LNCAP (cell line): ENCODE measurements around the gene CNOT2.

Experiments used
- TF ChIP-seq, protein P1 (sequence below): fragments of 450-650 bp; IDR thresholded peaks from 2 replicates; pipeline ENCODE4 v1.5.1; 2017; ENCODE audit warnings: mild to moderate bottlenecking

CNOT2 gene

DNA sequence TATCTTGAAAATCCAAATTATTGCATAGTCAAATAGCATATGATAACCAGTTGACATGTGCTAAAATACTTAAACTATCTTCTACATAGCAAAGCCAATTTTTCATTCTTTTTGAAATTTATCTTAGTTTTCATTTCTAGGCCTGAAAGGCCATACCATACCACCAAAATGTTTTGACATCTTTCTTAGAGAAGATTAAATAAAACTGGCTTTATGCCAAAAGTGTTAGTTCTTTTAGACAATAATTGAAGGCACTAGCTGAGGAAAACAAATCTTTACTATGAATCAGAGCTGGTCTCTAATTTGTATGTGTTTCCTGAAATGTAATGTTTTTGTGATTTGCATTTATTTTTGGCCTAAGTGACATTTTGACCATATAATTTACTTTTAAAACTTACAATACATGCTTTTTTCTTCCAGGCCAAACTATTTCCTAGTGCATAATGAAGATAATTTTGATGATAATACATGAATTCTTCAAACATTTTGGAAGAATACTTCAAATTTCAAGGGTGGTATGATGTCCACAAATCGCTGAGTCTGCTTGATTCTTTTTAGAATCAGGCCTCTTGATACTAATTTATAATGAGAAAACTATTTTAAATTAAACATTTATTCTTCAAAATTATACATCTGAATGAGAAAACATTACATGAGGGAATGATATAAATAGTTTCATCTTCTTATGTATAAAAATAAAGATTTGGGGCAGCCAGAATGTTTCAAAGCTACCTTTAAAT is 116.4 kb downstream of the CNOT2 start:
- TF ChIP-seq, protein P1, sequence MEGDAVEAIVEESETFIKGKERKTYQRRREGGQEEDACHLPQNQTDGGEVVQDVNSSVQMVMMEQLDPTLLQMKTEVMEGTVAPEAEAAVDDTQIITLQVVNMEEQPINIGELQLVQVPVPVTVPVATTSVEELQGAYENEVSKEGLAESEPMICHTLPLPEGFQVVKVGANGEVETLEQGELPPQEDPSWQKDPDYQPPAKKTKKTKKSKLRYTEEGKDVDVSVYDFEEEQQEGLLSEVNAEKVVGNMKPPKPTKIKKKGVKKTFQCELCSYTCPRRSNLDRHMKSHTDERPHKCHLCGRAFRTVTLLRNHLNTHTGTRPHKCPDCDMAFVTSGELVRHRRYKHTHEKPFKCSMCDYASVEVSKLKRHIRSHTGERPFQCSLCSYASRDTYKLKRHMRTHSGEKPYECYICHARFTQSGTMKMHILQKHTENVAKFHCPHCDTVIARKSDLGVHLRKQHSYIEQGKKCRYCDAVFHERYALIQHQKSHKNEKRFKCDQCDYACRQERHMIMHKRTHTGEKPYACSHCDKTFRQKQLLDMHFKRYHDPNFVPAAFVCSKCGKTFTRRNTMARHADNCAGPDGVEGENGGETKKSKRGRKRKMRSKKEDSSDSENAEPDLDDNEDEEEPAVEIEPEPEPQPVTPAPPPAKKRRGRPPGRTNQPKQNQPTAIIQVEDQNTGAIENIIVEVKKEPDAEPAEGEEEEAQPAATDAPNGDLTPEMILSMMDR = no peak

DNA sequence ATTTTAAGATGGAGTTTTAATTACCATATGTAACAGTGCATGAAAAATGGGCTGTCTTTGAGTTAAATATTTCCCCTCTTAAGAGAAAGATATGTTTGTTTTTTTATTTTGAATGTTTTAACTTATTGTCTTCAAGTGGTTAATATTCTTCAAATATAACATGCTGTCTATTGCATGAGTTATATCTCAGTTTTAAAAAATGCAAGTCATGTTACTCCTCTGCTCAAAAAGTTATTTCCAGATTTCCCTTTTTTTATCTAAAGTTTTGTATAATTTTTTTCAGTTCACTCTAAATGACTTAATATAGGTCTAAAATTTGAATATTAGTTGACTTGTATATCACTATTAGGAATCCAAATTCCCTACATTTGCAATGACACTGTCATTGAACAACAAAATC is 117.0 kb downstream of the CNOT2 start:
- TF ChIP-seq, protein P1 = no peak

DNA sequence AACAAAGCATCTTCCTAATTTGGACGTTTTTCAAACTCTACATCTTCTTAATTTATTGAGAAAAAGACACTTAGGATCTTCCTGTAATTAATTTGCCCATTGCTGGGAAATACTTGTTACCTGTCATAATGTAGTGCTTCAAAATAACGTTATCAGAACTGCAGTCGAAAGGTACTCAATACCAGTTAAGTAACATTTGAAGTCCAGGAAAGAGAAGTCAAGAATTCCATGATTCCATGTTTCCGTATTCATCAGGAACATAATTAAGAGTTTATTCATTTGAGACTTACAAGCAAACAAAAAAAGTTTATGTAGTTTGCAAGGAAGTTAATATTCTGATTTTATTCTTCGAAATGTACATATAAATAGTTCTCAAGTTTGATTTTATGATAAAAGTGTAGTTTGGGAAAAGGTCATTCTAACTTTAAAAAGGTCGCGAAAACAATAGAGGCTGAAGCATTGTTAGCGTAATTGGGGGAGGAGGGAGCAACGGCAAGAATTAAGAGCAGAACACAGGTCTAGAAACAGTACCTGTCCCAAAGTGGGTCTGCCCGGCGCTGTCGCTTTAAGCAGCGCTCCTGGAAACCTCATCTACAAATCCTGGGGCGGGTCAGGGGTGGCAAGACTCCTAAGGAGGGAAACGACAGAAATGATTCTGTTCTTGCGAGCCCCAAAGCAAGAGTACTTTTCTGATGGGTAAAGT is 121.6 kb downstream of the CNOT2 start:
- TF ChIP-seq, protein P1 = no peak

DNA sequence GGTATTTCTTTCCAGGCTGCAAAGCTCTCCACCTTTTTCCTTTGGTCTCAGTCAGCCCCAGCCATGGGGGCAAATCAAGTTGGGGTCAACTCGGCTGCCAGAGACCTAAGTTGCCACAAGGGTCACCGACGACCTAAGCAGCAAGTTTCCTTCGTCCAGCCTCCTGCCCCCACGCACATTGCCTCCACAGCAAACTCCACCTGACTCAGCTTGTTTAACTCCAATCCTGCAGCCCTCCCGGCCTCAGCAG is 122.1 kb downstream of the CNOT2 start:
- TF ChIP-seq, protein P1 = no peak

DNA sequence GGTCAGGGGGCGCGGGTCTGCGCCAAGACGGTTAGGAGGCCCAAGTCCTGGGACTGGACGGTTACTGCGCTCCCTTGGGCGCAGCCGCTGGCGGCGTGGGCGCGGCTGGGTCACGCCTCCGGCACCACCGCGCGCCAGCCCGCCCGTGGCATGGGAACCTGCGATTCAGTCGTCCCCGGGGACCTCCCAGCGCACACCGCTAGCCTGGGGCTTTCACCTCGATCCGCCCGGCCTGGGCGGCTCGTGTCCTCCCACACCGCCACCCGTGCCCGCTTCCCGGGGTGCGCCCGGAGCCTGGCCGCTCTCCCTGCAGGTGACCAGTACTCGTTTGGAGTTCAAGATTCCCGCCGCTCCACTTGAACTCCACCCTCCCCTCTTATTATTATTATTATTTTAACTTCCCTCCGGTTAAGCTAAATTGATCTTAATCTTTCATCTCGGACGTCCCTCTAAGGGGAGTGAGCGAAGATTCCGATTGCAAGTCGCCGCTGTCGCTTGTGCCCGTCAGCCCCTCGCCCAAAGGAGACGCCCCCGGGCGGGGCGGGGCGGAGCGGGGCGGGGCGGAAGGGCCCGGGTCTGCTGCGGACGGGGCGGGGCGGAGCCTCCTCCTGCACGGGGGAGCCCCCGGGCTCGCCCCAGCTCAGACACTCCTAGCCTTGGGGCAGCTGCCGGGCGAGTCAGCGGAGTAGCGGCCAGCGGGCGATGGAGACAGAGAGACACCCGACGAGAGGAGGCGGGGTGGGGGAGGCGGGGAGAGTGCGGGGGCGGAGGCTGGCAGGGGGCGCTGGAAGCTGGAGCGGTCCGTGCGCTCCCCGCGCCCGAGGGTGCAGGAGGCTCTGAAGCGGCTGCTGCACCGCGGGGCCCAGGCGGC is 122.7 kb downstream of the CNOT2 start, which contains the start of gene KCNMB4:
KCNMB4 (plus strand) TSS at position 643 of the 871 bp plus-strand sequence. CDS start 445 bp downstream, outside the sequence.
- TF ChIP-seq, protein P1 = no peak

DNA sequence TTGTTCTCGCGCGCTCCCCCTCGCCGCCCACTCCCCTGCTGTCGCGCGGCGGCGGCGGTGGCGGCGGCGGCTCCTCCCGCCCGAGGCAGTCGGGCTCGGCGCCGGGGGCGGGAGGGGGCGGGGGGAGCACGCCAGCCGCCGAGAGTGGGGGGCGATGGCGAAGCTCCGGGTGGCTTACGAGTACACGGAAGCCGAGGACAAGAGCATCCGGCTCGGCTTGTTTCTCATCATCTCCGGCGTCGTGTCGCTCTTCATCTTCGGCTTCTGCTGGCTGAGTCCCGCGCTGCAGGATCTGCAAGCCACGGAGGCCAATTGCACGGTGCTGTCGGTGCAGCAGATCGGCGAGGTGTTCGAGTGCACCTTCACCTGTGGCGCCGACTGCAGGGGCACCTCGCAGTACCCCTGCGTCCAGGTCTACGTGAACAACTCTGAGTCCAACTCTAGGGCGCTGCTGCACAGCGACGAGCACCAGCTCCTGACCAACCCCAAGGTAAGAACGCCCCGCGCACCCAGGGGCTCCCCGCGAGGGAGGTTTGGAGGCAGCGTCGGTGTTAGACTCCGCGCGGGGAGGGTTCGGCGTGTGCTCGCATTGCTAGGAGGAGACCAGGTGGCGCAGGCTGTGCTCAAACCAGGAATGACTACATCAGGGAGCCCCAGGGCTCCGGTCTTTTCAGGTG is 123.5 kb downstream of the CNOT2 start:
- TF ChIP-seq, protein P1 = no peak
